ENCODE data around the gene WDR26. TPM values are rescaled to one million over a fixed set of nuclear protein-coding genes. Genes with fewer than 3 reads are reported as not detected.

WDR26 gene
- total and polyA plus RNA-seq, 2 of the 4 experiments (the other 2 are of a cell fraction): 23.8 to 46.4 TPM

- H3K79me1 ChIP-seq (ENCODE audit: low read depth in 1 of 2, low read length in 2 of 2): no peaks in the 10 kb centered on the region
- H3K23ac ChIP-seq (ENCODE audit: low read depth, low read length): no peak overlapping the region
- BruUV-seq (replicated peaks): no TSS peak
- H3K56ac ChIP-seq (ENCODE audit: extremely low read depth, insufficient read depth, low read length): no peak overlapping the region
- no peak overlapping the region for H2BK5ac ChIP-seq (ENCODE audit: low read depth, low read length, poor library complexity, severe bottlenecking)
- no peak overlapping the region for H3K4me2 ChIP-seq (ENCODE audit: low read depth, low read length)
- no peak overlapping the region for H3K4me3 ChIP-seq (ENCODE audit: insufficient read depth, low read depth, low read length)
- H3K9me1 ChIP-seq (ENCODE audit: insufficient read depth, low read length): no peaks in the 10 kb centered on the region
- H2AFZ ChIP-seq (replicated peaks; ENCODE audit: low read length, poor library complexity): no peak overlapping the region
- ChIA-PET POLR2A (ENCODE audit: unreplicated experiment) (no interaction called here), CTCF (interaction anchor here (0.6 kb wide), 1 partner anchor 194 kb away, joined by 3 read pairs; no protein-coding TSS in a partner anchor)
- H3K9me3 ChIP-seq (ENCODE audit: control insufficient read depth, insufficient read depth, low read length): peaks cover 11% of the 10 kb centered on the region
- no peak overlapping the region for H2BK15ac ChIP-seq (ENCODE audit: low read depth, low read length)
- no peak overlapping the region for H3K18ac ChIP-seq (ENCODE audit: low read depth, low read length)
- dilution Hi-C loops (cut with HindIII; ENCODE audit: low sequenced_read_pairs, unreplicated experiment) (no loop called here), intact Hi-C loops (cut with micrococcal nuclease) (no loop called here), in situ Hi-C loops (cut with MboI; ENCODE audit: low sequenced_read_pairs) (no loop called here)
- H4K5ac ChIP-seq (ENCODE audit: low read depth, low read length): no peak overlapping the region
- H3K27me3 ChIP-seq (ENCODE audit: control insufficient read depth, insufficient read depth, low read length): no peaks in the 10 kb centered on the region
- H2BK20ac ChIP-seq (ENCODE audit: low read depth, low read length): no peak overlapping the region
- no peaks in the 10 kb centered on the region for H3K4me1 ChIP-seq (ENCODE audit: control insufficient read depth, insufficient read depth, low read length)
- ATAC-seq (ENCODE audit: low read depth) (no peak), DNase-seq (no peak)
- no peak overlapping the region for H2BK120ac ChIP-seq (ENCODE audit: low read depth, low read length)
- no peaks in the 10 kb centered on the region for H4K20me1 ChIP-seq (ENCODE audit: insufficient read depth, low read length)
- no peak overlapping the region for H3K14ac ChIP-seq (replicated peaks; ENCODE audit: low read depth, low read length)
- no peak overlapping the region for H4K91ac ChIP-seq (ENCODE audit: insufficient read depth, low read depth, low read length)
- no peak for TF ChIP-seq NFE2L2 (IDR thresholded peaks at IDR 0.05; ENCODE audit: low read depth, low read length)
- TF ChIP-seq CHD1 (IDR thresholded peaks at IDR 0.05; ENCODE audit: low read depth, low read length): no peak
- no peak for TF ChIP-seq CEBPB (IDR thresholded peaks at IDR 0.05; ENCODE audit: low read depth, low read length)
- TF ChIP-seq MAFK (IDR thresholded peaks at IDR 0.05; ENCODE audit: low read depth, low read length): peak; percentile 95
- TF ChIP-seq POLR2A (IDR thresholded peaks at IDR 0.05; ENCODE audit: low read depth, low read length): no peak
- H3K4ac ChIP-seq (ENCODE audit: low read depth, low read length): no peak overlapping the region
- H2AK9ac ChIP-seq (replicated peaks; ENCODE audit: low read depth, low read length, poor library complexity): no peak overlapping the region
- no peaks in the 10 kb centered on the region for H3K36me3 ChIP-seq (ENCODE audit: control insufficient read depth, insufficient read depth, low read length)
- no peak overlapping the region for H3K9ac ChIP-seq (ENCODE audit: low read depth, low read length)
- H3K27ac ChIP-seq (ENCODE audit: insufficient read depth, low read length): no peak overlapping the region
- H4K8ac ChIP-seq (ENCODE audit: low read depth in 2 of 2, low read length in 2 of 2): no peak overlapping the region
- WGBS, 2 experiments (ENCODE audit: extremely low coverage in 2 of 2, insufficient read length in 1 of 2): no CpG with 5 or more reads among the region's 2 CpGs
- H2AK5ac ChIP-seq (ENCODE audit: low read depth, low read length): no peak overlapping the region
These were observed 86.5 kb downstream of the WDR26 start for GRCh38 chr1:224348137-224348536.
